Measurements from ENCODE around the gene IQUB.

GRCh38 chr7:123472327-123472726 is 62.1 kb downstream of the IQUB start:
- TF ChIP-seq CTCF (IDR thresholded peaks at IDR 0.05) (no peak), IRF2 (CRISPR knock-in tag; IDR thresholded peaks at IDR 0.05; ENCODE audit: borderline replicate concordance, low read depth) (no peak), ARID4B (CRISPR knock-in tag; IDR thresholded peaks at IDR 0.05; ENCODE audit: borderline replicate concordance) (no peak), ZMAT4 (CRISPR knock-in tag; IDR thresholded peaks at IDR 0.05) (no peak), CREB1 (CRISPR knock-in tag; IDR thresholded peaks at IDR 0.05) (no peak)
